ENCODE data around the gene HHIPL1.

GRCh38 chr14:99701260-99701659 lies 56.3 kb downstream of the HHIPL1 start:
- TF ChIP-seq POLR2A (IDR thresholded peaks at IDR 0.05): no peak
- TF ChIP-seq CTCF (IDR thresholded peaks at IDR 0.05): no peak
